GM21723 (cell line): ENCODE measurements around the gene MXD3.
A peak's percentile ranks its signal among the peaks of the same experiment; 100 is the strongest.
"Not testable (repeated sequence)": the region's sequence is repeated elsewhere in the genome, so short reads cannot be mapped to it uniquely, and the experiment has no call there.

ENCODE experiments used
- ATAC-seq: cut with Tn5 transposase; IDR thresholded peaks from one replicate; pipeline ENCODE4 v1.9.1; 2021; ENCODE audit warnings: mild to moderate bottlenecking, moderate library complexity; ENCODE audit not compliant: unreplicated experiment

The MXD3 gene, protein sequence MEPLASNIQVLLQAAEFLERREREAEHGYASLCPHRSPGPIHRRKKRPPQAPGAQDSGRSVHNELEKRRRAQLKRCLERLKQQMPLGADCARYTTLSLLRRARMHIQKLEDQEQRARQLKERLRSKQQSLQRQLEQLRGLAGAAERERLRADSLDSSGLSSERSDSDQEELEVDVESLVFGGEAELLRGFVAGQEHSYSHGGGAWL

GRCh38 chr5:177311723-177312648, at the start of gene MXD3:
TSS of gene MXD3 (minus strand) at chr5:177311898. CDS start at chr5:177311830, 68 bp downstream.
- peak; percentile 69 for ATAC-seq

DNA sequence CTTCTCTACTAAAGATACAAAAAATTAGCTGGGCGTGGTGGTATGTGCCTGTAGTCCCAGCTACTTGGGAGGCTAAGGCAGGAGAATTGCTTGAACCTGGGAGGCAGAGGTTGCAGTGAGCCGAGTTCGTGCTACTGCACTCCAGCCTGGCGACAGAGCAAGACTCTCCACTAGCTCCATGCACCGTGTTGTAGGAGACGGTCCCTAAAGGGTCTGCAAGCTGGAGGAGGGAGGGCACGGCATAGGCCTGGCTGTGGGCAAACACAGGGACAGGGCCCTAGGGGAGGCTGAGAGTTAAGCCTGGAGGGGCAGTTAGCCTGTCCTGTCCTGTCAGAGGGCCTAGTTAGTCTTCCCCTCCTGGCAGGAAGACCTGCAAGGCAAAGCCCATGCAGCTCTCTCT, 49.0 kb upstream of the MXD3 start:
- ATAC-seq, result not testable (repeated sequence)

- ATAC-seq, result no peak
These were observed 48.2 kb upstream of the MXD3 start for GRCh38 chr5:177359860-177360259.

DNA sequence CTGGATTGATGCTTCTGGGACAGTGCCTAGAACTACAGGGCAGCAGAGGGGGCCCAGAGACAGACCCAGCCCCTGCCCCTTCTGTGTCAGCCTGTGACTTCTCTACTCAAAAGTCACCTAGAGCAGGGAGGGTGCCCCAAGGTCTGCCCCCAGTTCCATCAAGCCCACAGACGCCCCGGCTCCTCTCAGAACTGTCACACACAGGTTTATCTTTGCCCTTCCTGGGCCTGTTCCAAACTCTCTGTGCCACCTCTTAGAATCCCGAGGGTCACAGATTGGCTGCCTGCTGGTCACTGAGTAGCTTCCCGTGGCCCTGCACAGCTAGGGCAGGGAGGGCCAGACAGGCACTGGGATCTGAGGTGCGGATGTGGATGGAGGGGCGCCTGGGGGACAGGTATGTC, 47.8 kb upstream of the MXD3 start:
- ATAC-seq, result no peak

GRCh38 chr5:177358370-177358819, 46.7 kb upstream of the MXD3 start:
- ATAC-seq, result peak; percentile 1

GRCh38 chr5:177357459-177358351, 46.0 kb upstream of the MXD3 start, which contains the start of gene RGS14:
TSS of gene RGS14 (plus strand) at chr5:177357924. CDS start at chr5:177358025, 101 bp downstream.
- peak; percentile 86 for ATAC-seq

- no peak for ATAC-seq
These were observed 45.4 kb upstream of the MXD3 start for GRCh38 chr5:177357146-177357458.

GRCh38 chr5:177356746-177357145, 45.0 kb upstream of the MXD3 start:
- ATAC-seq, result no peak

- no peak for ATAC-seq
These were observed 44.1 kb upstream of the MXD3 start for GRCh38 chr5:177355868-177356168.

DNA sequence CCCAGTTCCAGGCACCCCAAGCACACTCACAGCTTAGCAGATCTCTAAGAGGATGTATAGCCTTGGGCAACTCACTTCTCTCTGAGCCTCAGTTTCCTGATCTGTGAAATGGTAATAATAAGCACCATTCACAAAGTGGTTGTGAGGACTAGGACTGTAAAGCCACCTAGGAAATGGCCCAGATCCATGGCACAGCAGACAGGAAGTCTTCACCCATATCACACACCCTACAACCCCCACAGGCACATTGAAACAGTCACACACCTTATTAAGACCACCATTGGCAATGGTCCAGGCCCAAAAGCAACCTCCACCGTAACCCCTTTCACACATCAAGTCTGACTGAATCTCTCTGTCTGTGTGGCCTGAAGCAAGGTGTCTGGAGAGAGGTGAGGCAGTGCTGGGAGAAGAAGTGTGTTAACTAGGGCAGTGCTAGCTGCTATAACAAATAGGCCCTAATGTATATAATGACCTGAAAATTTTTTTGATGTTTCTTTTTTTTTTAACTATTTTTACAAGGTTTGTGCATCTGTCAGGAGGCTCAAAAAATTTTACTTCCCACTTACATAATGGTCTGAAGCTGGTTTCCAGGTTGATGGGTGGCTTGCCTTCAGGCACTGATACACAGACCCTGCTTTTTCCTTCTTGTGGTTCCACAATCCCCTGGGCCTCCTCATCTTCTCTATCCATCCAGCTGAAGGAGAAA, 43.6 kb upstream of the MXD3 start:
- no peak for ATAC-seq

DNA sequence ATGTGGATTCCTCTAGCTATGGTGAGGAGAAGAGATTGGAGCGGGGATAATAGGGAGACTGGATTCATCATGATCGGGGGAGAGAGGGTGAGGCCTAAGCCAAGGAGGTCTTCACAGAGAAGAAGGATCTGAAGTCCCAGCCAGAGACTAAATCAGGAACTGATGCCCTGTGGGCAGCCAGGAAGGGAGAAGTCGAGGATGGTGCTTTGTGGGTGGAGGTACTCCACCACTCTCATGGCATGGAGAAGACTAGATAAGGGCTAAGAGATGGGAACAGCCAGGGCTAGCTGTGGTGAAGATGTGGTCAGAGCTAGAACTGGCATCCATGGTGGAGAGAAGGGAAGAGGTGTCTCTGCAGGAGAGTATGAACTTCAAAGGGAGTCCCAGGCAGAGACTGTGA, 43.0 kb upstream of the MXD3 start:
- ATAC-seq, result no peak

GRCh38 chr5:177354256-177354655, 42.6 kb upstream of the MXD3 start:
- ATAC-seq, result no peak

GRCh38 chr5:177353093-177353492, 41.4 kb upstream of the MXD3 start:
- ATAC-seq, result no peak

- peak; percentile 95 for ATAC-seq
These were observed 40.0 kb upstream of the MXD3 start, which contains the start of gene LMAN2 for GRCh38 chr5:177351392-177352329. TSS of gene LMAN2 (minus strand) at chr5:177351668. CDS start at chr5:177351647, 21 bp downstream.

DNA sequence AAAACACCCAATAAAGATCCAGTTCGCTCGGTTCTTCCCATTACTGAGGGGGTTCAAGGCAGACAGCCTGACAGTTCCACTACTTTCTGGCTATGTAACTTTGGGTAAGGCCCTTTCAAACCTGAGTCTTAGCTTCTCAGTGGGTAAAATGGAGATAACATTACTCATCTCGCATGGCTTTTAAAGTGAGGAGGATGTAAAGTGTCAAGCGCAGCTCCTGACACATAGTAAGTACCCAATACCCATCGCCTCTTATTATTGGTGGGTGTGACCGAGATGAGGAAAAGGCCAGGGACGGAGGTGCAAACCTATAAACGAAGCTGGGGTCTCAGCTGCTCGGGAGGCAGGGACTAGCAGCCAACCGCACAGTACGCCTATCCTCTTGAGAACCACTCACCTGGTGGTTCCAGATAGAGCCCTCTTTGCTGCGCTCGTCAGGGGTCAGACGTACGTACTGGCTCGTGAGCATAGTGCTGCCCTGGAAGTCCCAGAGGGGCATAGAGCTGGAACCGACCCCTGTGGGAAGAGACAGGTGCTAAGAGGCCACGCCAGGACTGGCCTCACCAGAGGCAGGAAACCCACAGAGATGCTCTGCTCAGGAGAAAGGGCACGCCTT, 39.2 kb upstream of the MXD3 start:
- ATAC-seq, result peak; percentile 10

- no peak for ATAC-seq
These were observed 38.1 kb upstream of the MXD3 start for GRCh38 chr5:177349762-177350161.

- ATAC-seq, result no peak
These were observed 37.6 kb upstream of the MXD3 start for GRCh38 chr5:177349362-177349647.

DNA sequence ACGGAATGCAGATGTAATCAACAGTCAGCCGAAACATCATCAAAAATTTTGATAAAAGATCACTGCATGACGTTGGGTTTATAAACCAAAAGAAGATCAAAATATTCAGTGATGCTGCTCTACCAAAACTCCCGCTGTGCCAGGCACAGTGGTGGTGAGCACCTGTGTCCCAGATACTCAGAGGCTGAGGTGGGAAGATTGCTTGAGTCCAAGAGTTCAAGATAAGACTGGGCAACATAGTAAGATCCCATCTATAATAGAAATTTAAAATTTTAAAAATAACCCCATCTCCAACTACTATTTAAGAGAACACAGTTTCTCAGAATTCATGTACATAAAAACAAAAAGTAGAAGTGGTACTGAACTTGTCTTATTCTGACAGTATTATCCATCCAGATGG, 36.0 kb upstream of the MXD3 start:
- ATAC-seq, result no peak

DNA sequence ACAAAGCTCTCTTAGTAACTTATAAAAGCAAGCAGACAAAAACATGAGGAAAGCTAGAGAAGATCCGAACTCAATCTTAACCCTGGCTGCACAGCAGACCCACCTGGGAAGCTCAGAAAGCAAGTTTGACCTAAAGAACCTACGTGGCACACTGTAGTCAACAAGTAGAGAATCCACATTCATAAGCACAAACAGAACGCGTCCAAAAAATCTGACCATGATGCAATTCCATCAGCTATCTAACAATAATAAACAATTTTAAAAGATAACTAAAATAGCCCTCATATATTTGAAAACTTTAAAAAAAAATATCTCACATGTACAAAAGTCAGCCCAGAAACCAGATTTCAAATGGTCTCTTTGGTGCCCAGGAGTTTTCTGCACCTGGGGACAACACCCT, 35.1 kb upstream of the MXD3 start:
- no peak for ATAC-seq
